NCI-H1417 treated with DMSO at 0.1 percent for 48 hours (cell line): Measurements from ENCODE around the gene PRKCA.

Experiments used
- DNase-seq: peaks from one replicate; lab custom pipeline; 2025; lab: John Stamatoyannopoulos, UW

The PRKCA gene

DNA sequence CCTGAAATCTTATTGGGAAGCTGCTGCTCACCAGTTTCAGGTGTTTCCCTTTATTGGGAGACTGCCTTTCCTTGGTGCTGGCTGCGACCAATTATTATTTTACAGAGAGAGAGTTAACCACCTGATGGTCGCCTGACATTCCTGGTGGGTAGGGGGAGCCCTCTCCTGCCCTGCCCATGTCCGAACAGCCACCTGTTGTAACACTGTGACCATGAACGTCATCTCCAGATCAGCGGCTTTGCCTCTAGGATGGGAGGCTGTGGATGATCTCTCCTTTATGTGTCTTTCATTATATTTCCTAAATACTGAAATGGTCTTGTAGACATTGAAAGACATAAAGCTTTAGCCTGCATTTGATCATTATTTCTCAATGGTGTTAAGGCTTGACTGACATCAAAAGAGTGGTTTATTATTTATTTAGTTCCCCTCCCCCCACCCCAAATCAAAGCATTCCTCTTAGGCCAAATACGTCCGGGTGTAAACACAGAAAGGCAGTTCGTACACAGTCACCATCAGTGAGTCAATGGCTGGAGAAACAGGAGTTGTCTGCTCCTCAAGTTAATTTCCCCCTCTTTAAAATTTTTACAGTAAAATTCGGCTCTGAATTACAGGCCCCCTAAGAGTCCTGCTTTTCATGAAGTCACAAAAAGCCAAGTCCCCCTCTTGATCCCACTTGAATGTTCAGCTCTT, 474.7 kb downstream of the PRKCA start:
- DNase-seq = no peak

- no peak for DNase-seq
These were observed 475.3 kb downstream of the PRKCA start for GRCh38 chr17:66777689-66778225.

GRCh38 chr17:66778531-66779236, 476.3 kb downstream of the PRKCA start:
- DNase-seq = no peak

GRCh38 chr17:66779237-66779606, 476.8 kb downstream of the PRKCA start:
- no peak for DNase-seq

GRCh38 chr17:66781135-66781534, 478.7 kb downstream of the PRKCA start:
- DNase-seq = no peak

GRCh38 chr17:66782851-66783250, 480.4 kb downstream of the PRKCA start:
- DNase-seq = no peak

DNA sequence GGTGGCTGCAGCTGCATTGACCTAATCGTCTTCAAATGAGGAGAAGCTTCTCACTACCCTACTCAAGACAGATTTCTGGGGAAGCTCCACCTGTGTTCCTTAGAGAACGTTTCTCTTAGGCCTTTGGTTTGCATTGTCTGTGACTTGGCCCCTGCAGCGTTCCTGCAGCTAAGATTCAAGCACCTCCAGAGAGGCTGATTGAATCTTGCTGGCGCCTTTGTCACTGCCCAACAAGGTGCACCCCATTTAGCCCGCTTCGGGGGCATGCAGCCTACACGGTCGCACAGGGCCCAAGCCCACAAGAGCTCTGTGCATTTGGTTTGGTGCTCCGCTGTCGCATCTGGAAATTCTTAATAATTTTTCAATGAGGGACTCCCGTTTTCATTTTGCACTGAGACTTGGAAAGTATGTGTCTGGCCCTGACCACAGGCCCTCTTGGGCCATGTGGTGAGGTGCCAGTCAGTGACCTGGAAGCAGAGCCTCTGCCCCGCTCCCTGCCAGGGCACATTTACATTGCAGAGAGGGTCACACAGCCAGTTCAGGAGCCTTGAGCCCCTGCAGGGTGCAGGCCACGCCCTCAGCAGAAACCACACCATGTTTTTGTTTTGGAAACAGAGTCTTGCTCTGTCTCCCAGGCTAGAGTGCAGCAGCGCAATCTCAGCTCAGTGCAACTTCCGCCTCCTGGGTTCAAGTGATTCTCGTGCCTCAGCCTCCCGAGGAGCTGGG, 481.4 kb downstream of the PRKCA start:
- no peak for DNase-seq

DNA sequence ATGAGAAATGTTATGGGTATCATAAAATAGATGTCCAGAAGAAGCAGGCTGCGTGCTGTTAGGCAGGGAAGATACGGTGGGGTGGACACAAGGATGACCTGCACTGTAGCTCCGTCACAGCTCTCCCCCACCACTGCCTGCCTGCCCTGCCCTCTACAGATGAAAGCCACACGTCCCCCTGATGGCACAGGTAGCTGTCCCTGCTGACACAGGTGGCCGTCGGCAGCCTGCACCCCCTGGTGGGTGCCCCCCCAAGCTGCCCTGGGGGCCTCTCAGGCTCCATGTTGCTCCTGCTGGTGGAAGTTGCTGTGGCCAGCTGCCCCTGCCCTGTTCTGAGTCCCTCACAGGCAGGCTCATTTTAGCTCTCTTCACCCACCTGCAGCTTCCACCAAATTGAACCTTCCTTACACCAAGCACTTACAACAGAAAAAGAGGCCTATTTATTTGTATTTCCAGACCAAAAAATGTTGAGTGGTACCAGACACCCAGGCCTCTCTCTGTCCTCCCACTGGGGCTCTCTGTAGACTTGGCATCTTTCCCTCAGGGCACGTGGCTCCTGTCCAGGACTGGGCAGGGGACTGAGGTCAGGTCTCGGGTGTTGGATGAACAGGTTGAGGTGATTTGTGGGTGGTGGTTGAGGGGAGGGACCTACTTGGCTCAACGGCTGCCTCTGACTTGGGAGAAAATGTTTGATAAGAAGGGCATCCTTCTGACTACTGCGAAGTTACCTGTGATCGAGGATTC, 482.4 kb downstream of the PRKCA start:
- DNase-seq = no peak

DNA sequence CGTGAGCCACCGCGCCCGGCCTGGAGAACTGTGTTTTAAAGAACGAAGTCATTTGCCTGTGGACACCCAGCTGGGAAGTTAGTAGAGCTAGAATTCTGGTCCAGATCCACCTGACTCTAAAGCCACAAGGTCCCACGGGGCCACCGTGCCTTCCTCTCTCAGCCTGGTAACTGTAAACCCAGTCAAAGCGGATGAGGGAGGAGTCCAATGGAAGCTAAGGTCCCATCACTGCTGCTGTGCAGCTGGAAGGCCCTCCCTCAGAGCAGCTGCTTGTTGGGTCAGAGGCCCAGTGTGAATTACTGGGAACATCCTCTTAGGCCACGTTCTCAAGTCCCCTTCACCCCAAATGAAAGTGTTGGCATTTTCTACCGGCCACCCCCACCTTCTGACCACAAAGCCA, 483.7 kb downstream of the PRKCA start:
- no peak for DNase-seq

- DNase-seq = no peak
These were observed 485.5 kb downstream of the PRKCA start for GRCh38 chr17:66787914-66788313.

- no peak for DNase-seq
These were observed 486.7 kb downstream of the PRKCA start for GRCh38 chr17:66789093-66789492.

GRCh38 chr17:66789961-66790437, 487.6 kb downstream of the PRKCA start:
- DNase-seq = no peak

DNA sequence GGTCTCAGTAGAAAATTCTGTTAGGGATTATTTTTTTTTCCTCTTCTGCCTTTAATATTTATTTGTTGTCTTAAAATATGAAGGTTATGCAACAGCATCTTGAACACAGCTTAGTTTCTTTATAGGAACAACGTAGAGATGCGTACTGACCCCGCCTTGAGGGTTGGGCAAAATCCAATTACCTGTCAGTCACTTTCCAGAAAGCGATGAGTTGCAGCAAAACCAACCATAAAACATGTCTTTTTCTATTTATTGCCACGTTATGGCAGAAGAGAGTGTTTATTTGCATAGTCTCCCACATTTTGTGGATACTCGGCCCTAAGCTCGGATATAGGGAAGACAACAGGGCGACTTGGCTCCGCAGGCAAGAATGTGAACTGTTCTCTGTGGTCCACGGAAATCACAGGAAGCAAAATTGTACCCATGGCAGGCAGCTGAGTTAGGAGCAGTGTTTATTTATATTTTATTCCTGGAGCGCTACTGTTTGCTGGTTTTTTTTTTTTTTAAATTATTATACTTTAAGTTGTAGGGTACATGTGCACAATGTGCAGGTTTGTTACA, 488.2 kb downstream of the PRKCA start:
- DNase-seq = no peak

GRCh38 chr17:66791347-66791746, 488.9 kb downstream of the PRKCA start:
- no peak for DNase-seq

DNA sequence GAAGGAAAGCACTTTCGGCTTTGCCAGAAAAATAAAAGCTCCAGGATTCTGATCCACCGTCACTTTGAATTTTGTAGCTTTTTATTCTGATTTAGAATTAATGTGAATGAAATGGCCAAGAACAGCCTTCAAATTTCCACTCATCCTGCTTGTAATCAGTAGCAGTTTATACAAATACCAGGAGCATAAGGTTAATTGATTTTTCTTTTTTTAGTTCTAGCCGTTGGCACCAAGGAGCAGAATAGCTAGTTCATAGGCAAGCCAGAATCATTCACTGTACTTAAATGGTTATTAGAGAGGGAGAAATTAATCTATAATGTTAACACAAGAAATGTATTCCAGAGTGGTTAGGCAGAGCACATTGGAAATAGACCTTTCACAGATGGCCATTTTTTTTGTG, 491.4 kb downstream of the PRKCA start:
- no peak for DNase-seq

DNA sequence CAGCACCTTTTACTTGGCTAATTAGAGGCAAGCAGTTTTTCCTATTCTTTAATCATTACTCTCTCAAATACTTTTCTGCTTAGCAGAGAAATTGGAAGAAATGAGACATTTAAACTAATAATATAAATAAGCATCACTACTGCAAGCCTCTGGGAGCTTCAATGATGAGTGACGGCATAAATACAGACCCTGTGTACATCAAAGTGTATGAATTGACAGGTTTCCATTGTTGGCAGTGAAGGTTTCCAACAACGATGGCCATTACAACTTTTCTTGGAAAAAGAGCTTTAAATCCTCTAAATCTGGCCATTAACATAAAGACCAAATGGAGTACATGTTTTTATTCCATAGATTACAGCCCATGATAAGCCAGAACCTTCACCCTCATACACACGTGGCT, 493.1 kb downstream of the PRKCA start:
- no peak for DNase-seq

- DNase-seq = no peak
These were observed 497.6 kb downstream of the PRKCA start for GRCh38 chr17:66799849-66800537.

- no peak for DNase-seq
These were observed 501.1 kb downstream of the PRKCA start for GRCh38 chr17:66803474-66803951.

GRCh38 chr17:66805567-66805966, 503.2 kb downstream of the PRKCA start:
- DNase-seq = no peak

GRCh38 chr17:66807182-66807581, 504.8 kb downstream of the PRKCA start:
- no peak for DNase-seq

- no peak for DNase-seq
These were observed 507.0 kb downstream of the PRKCA start for GRCh38 chr17:66809408-66809807.
